ENCODE measurements around the gene GRHL1. TPM values are rescaled to one million over a fixed set of nuclear protein-coding genes. Genes with fewer than 3 reads are reported as not detected.

GRHL1 gene
- total RNA-seq, 2 experiments from 2014 or later, result 0.28 to 0.38 TPM

- Histone ChIP-seq H3K36me3 (ENCODE audit: insufficient read depth, low read length) (peaks cover 11% of the 10 kb centered on the region), H3K27me3 (ENCODE audit: control insufficient read depth in 1 of 2, insufficient read depth in 2 of 2, low read length in 2 of 2) (no peaks in the 10 kb centered on the region), H3K27ac (ENCODE audit: low read depth in 1 of 2, low read length in 2 of 2) (peak overlapping the region; percentile 77 to 79), H3K4me3 (ENCODE audit: low read length) (peak overlapping the region; percentile 52), H3K9me3 (ENCODE audit: control insufficient read depth in 1 of 2, insufficient read depth in 1 of 2, low read length in 2 of 2) (no peaks in the 10 kb centered on the region), H3K4me1 (ENCODE audit: insufficient read depth, low read length) (peaks cover 29% of the 10 kb centered on the region)
- Mint-ChIP-seq H3K27me3 (no peaks in the 10 kb centered on the region), H3K27ac (peak overlapping the region; percentile 89), H3K9me3 (no peaks in the 10 kb centered on the region), H3K36me3 (ENCODE audit: low read depth) (peaks cover 32% of the 10 kb centered on the region), H3K4me1 (ENCODE audit: low read depth) (peaks cover 31% of the 10 kb centered on the region), H3K4me3 (peak overlapping the region; percentile 81)
- ChIA-PET POLR2A (interaction anchor here (0.6 to 4.5 kb wide), 13 partner anchors 9 to 621 kb away, joined by 3 to 30 read pairs (median 7); partner anchors contain the start of genes ADAM17, HPCAL1, ITGB1BP1 and ODC1), CTCF (interaction anchor here (1.0 to 9.4 kb wide), 6 partner anchors 8 to 230 kb away, joined by 3 to 107 read pairs (median 6); partner anchors contain the start of gene TAF1B)
- DNase-seq (peak; percentile 79 to 97 (median 88)), ATAC-seq (ENCODE audit: poor library complexity) (peak; percentile 63)
- intact Hi-C loops (cut with DNase I, micrococcal nuclease), result loop anchor here in 1 of 2 experiments (2.0 to 10.0 kb wide), 6 partner anchors 91 to 1039 kb away; partner anchors contain the start of genes ADAM17, CPSF3, IAH1 and ITGB1BP1
- no peak for TF ChIP-seq CTCF (IDR thresholded peaks at IDR 0.05)
These were observed 92.6 kb downstream of the GRHL1 start for GRCh38 chr2:10043906-10044601.

GRCh38 chr2:10045561-10046355, 94.3 kb downstream of the GRHL1 start:
- TF ChIP-seq CTCF (IDR thresholded peaks at IDR 0.05), result no peak
- POLR2A ChIA-PET, result interaction anchor here (4.5 kb wide), 1 partner anchor 61 kb away, joined by 30 read pairs; no protein-coding TSS in a partner anchor
- H3K9me3 Mint-ChIP-seq, result no peaks in the 10 kb centered on the region

GRCh38 chr2:10046931-10047330, 95.4 kb downstream of the GRHL1 start:
- Mint-ChIP-seq H3K27ac (peak overlapping the region; percentile 71), H3K27me3 (no peaks in the 10 kb centered on the region), H3K4me3 (no peak overlapping the region), H3K36me3 (ENCODE audit: low read depth) (peaks cover 38% of the 10 kb centered on the region), H3K9me3 (no peaks in the 10 kb centered on the region), H3K4me1 (ENCODE audit: low read depth) (peaks cover 31% of the 10 kb centered on the region)
- no peaks in the 10 kb centered on the region for H3K27me3 ChIP-seq (ENCODE audit: control insufficient read depth in 1 of 2, insufficient read depth in 2 of 2, low read length in 2 of 2)
- no peak for DNase-seq
- H3K9me3 ChIP-seq (ENCODE audit: control insufficient read depth in 1 of 2, insufficient read depth in 1 of 2, low read length in 2 of 2), result no peaks in the 10 kb centered on the region
- CTCF ChIA-PET, result interaction anchor here (1.5 to 9.4 kb wide), 3 partner anchors 63 to 388 kb away, joined by 5 to 107 read pairs (median 42); no protein-coding TSS in a partner anchor
- no peak for ATAC-seq (ENCODE audit: poor library complexity)
- no peak overlapping the region for H3K4me3 ChIP-seq (ENCODE audit: low read length)
- peaks cover 29% of the 10 kb centered on the region for H3K4me1 ChIP-seq (ENCODE audit: insufficient read depth, low read length)
- POLR2A ChIA-PET, result interaction anchor here (0.7 to 3.0 kb wide), 3 partner anchors 62 to 232 kb away, joined by 3 to 26 read pairs (median 3); no protein-coding TSS in a partner anchor
- intact Hi-C loops (cut with DNase I, micrococcal nuclease), result loop anchor here in 1 of 2 experiments (5.0 to 10.0 kb wide), 6 partner anchors 412 to 1042 kb away; partner anchors contain the start of genes ADAM17, CPSF3, IAH1 and ITGB1BP1
- no peak for TF ChIP-seq CTCF (IDR thresholded peaks at IDR 0.05)
- peaks cover 15% of the 10 kb centered on the region for H3K36me3 ChIP-seq (ENCODE audit: insufficient read depth, low read length)
- no peak overlapping the region for H3K27ac ChIP-seq (ENCODE audit: low read depth in 1 of 2, low read length in 2 of 2)

More at GRCh38 chr2:10045561-10046355, 94.3 kb downstream of the GRHL1 start:
- Mint-ChIP-seq H3K36me3 (ENCODE audit: low read depth) (peaks cover 37% of the 10 kb centered on the region), H3K27me3 (no peaks in the 10 kb centered on the region), H3K4me3 (peak overlapping the region; percentile 62), H3K27ac (peak overlapping the region; percentile 71), H3K4me1 (ENCODE audit: low read depth) (peaks cover 31% of the 10 kb centered on the region)
- intact Hi-C loops (cut with DNase I, micrococcal nuclease), result loop anchor here in 1 of 2 experiments (5.0 to 10.0 kb wide), 6 partner anchors 411 to 1041 kb away; partner anchors contain the start of genes ADAM17, CPSF3, IAH1 and ITGB1BP1
- ATAC-seq (ENCODE audit: poor library complexity) (no peak), DNase-seq (no peak)
- H3K9me3 ChIP-seq (ENCODE audit: control insufficient read depth in 1 of 2, insufficient read depth in 1 of 2, low read length in 2 of 2), result no peaks in the 10 kb centered on the region
- peaks cover 15% of the 10 kb centered on the region for H3K36me3 ChIP-seq (ENCODE audit: insufficient read depth, low read length)
- H3K27ac ChIP-seq (ENCODE audit: low read depth in 1 of 2, low read length in 2 of 2), result no peak overlapping the region
- H3K27me3 ChIP-seq (ENCODE audit: control insufficient read depth in 1 of 2, insufficient read depth in 2 of 2, low read length in 2 of 2), result no peaks in the 10 kb centered on the region
- CTCF ChIA-PET, result interaction anchor here (3.1 to 9.4 kb wide), 3 partner anchors 10 to 232 kb away, joined by 9 to 107 read pairs (median 42); no protein-coding TSS in a partner anchor
- H3K4me1 ChIP-seq (ENCODE audit: insufficient read depth, low read length), result peaks cover 29% of the 10 kb centered on the region
- H3K4me3 ChIP-seq (ENCODE audit: low read length), result no peak overlapping the region
